PC-9 (cell line): ENCODE data around the gene TBC1D25.

Experiments
- CTCF ChIP-seq: fragments of 200-600 bp; sonication (generic); conservative IDR thresholded peaks from 2 replicates; pipeline ENCODE4 v1.6.1; 2017; ENCODE audit warnings: mixed run types, antibody characterized with exemption, mild to moderate bottlenecking, moderate library complexity
- EZH2 ChIP-seq: fragments of 200-600 bp; sonication (generic); IDR thresholded peaks from 2 replicates; pipeline ENCODE4 v1.8.0; 2017; ENCODE audit warnings: antibody characterized with exemption, low read depth

DNA sequence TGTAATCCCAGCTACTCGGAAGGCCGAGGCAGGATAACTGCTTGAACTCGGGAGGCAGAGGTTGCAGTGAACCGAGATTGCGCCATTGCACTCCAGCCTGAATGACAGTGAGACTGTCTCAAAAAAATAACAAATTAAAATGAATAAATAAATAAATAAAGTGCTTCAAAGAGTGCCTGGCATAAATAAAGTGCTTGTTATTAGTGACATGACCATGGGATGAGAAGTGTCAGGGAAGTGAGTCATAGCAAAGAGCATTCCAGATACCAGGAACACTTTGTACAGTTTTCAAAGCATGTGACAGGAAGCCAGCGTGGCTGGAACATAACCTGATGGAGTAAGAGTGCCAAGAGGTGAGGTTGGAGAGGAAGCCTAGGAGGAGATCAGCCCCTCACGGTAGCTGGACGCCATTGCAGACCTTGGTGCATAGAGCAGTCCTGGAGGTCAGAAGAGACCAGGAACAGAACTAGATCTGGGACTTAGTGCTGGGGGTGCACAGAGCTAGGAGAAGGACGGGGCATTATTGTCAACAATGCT lies 51.8 kb downstream of the TBC1D25 start:
- TF ChIP-seq CTCF, result no peak
- TF ChIP-seq EZH2, result no peak
